ENCODE data around the gene DTYMK.

The DTYMK gene

GRCh38 chr2:241633561-241633960 is 53.1 kb downstream of the DTYMK start:
- no peak for TF ChIP-seq CTCF (conservative IDR thresholded peaks at IDR 0.05; ENCODE audit: low read length)
- no peak for DNase-seq (ENCODE audit: low read depth)
- H3K4me3 ChIP-seq (ENCODE audit: low read length): no peak overlapping the region

GRCh38 chr2:241632478-241633325 is 53.9 kb downstream of the DTYMK start:
- DNase-seq (ENCODE audit: low read depth): no peak
- H3K4me3 ChIP-seq (ENCODE audit: low read length): no peak overlapping the region
- TF ChIP-seq CTCF (conservative IDR thresholded peaks at IDR 0.05; ENCODE audit: low read length): no peak

- TF ChIP-seq CTCF (conservative IDR thresholded peaks at IDR 0.05; ENCODE audit: low read length): no peak
- H3K4me3 ChIP-seq (ENCODE audit: low read length): no peak overlapping the region
- DNase-seq (ENCODE audit: low read depth): no peak
Measured at GRCh38 chr2:241629762-241630435, 56.7 kb downstream of the DTYMK start.

GRCh38 chr2:241627675-241628074 is 58.9 kb downstream of the DTYMK start:
- no peak overlapping the region for H3K4me3 ChIP-seq (ENCODE audit: low read length)
- DNase-seq (ENCODE audit: low read depth): no peak
- no peak for TF ChIP-seq CTCF (conservative IDR thresholded peaks at IDR 0.05; ENCODE audit: low read length)
